ENCODE results near the gene CCDC6.

DNA sequence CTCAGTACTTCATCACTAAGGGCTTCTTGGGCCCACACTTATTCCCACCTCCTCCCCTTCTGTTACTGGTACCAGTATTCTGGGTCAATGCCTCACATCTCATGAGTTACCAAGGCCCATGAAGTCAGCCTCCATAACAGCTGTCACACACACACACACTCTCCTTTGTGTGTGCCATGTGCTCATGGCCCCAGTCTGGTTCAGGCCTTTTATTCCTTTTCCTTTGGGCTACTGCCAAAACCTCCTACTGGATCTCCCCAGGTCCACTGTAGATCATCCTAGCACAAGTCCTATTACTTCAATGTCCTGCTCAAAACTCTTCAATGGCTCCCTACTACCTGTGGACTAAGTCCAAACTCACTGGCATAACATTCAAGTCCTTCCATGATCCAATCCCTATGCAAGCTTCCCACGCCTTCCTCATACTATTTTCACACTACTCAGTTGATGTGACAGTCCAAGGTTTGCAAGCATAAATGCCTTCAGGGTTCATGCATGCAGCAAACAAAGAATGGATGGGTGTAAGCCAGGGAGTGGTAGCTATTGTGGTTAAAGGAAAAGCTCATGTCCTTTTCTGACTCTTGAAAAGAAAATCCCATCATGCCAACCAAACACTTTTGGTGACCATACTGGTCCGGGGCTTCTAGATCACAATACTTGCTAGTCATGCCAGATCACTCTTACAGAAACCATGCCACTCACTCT lies 68.1 kb downstream of the CCDC6 start:
- no peak for TF ChIP-seq POLR2A (IDR thresholded peaks at IDR 0.05)
- TF ChIP-seq, protein P1, sequence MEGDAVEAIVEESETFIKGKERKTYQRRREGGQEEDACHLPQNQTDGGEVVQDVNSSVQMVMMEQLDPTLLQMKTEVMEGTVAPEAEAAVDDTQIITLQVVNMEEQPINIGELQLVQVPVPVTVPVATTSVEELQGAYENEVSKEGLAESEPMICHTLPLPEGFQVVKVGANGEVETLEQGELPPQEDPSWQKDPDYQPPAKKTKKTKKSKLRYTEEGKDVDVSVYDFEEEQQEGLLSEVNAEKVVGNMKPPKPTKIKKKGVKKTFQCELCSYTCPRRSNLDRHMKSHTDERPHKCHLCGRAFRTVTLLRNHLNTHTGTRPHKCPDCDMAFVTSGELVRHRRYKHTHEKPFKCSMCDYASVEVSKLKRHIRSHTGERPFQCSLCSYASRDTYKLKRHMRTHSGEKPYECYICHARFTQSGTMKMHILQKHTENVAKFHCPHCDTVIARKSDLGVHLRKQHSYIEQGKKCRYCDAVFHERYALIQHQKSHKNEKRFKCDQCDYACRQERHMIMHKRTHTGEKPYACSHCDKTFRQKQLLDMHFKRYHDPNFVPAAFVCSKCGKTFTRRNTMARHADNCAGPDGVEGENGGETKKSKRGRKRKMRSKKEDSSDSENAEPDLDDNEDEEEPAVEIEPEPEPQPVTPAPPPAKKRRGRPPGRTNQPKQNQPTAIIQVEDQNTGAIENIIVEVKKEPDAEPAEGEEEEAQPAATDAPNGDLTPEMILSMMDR (IDR thresholded peaks at IDR 0.05 in 4 of 5, conservative IDR thresholded peaks at IDR 0.05 in 1 of 5) = no peak

All from gastrocnemius medialis (tissue), 4 donors.